GM12878 (cell line): ENCODE data around the gene SYTL4.

ENCODE experiments used
- POLR2AphosphoS2 ChIP-seq: IDR thresholded peaks from 2 replicates; pipeline ENCODE4 v1.6.1; 2011; ENCODE audit warnings: low read depth, mild to moderate bottlenecking, low read length, improper control_type of control experiment, moderate library complexity
- POU2F2 ChIP-seq: IDR thresholded peaks from 3 replicates; pipeline ENCODE4 v1.6.1; 2011; ENCODE audit warnings: low read depth, mild to moderate bottlenecking, low read length, borderline replicate concordance
- TF ChIP-seq, protein P1 (sequence below), 3 experiments: IDR thresholded peaks in 2 of 3; conservative IDR thresholded peaks in 1 of 3; 2 replicates each; pipeline ENCODE4 v1.5.1; 2011; ENCODE audit warnings: low read depth in 3 of 3, low read length in 3 of 3, mild to moderate bottlenecking in 3 of 3, control low read depth in 2 of 3, moderate library complexity in 2 of 3, inconsistent platforms in 1 of 3, mixed read lengths in 1 of 3; ENCODE audit not compliant: control insufficient read depth in 2 of 3, insufficient read depth in 1 of 3; ENCODE audit errors: extremely low read depth in 1 of 3

- TF ChIP-seq, protein P1, sequence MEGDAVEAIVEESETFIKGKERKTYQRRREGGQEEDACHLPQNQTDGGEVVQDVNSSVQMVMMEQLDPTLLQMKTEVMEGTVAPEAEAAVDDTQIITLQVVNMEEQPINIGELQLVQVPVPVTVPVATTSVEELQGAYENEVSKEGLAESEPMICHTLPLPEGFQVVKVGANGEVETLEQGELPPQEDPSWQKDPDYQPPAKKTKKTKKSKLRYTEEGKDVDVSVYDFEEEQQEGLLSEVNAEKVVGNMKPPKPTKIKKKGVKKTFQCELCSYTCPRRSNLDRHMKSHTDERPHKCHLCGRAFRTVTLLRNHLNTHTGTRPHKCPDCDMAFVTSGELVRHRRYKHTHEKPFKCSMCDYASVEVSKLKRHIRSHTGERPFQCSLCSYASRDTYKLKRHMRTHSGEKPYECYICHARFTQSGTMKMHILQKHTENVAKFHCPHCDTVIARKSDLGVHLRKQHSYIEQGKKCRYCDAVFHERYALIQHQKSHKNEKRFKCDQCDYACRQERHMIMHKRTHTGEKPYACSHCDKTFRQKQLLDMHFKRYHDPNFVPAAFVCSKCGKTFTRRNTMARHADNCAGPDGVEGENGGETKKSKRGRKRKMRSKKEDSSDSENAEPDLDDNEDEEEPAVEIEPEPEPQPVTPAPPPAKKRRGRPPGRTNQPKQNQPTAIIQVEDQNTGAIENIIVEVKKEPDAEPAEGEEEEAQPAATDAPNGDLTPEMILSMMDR (IDR thresholded peaks at IDR 0.05 in 2 of 3, conservative IDR thresholded peaks at IDR 0.05 in 1 of 3; ENCODE audit: control insufficient read depth in 2 of 3, extremely low read depth in 1 of 3, insufficient read depth in 1 of 3, low read depth in 3 of 3, low read length in 3 of 3) = no peak
- no peak for TF ChIP-seq POU2F2
- TF ChIP-seq POLR2AphosphoS2 = no peak
Measured at GRCh38 chrX:100745806-100746537, 14.1 kb upstream of the SYTL4 start.
